Psoas muscle (tissue), 8 donors: ENCODE measurements around the gene CCDC92. TPM values are rescaled to one million over a fixed set of nuclear protein-coding genes. Genes with fewer than 3 reads are reported as not detected.
"Not testable (repeated sequence)": the region's sequence is repeated elsewhere in the genome, so short reads cannot be mapped to it uniquely, and the experiment has no call there.

Source experiments
- ATAC-seq, 4 donors: fragments of 200-7000 bp; cut with Tn5 transposase; one replicate each; pipeline ENCODE4 v1.9.1; 2020; ENCODE audit warnings: moderate library complexity in 3 of 4, mild to moderate bottlenecking in 2 of 4
- DNase-seq, 2 donors: peaks; one replicate each; pipeline ENCODE4 v3.0.0-alpha.2; 2020
- H3K27ac ChIP-seq: fragments of 200-600 bp; one replicate; pipeline ENCODE4 v1.8.0; 2022
- H3K27me3 ChIP-seq, 3 donors: fragments of 200-600 bp in 1 of 3; one replicate each; pipeline versions ENCODE4 v1.6.1 to v1.8.0; 2013 to 2022; ENCODE audit warnings: low read length in 2 of 3, mild to moderate bottlenecking in 2 of 3, moderate library complexity in 1 of 3; ENCODE audit not compliant: insufficient read depth in 3 of 3
- H3K36me3 ChIP-seq, 2 donors: fragments of 200-600 bp in 1 of 2; one replicate each; pipeline versions ENCODE4 v1.6.1 to v1.8.0; 2013 to 2022; ENCODE audit warnings: low read depth in 1 of 2, mild to moderate bottlenecking in 1 of 2, moderate library complexity in 1 of 2; ENCODE audit not compliant: insufficient read depth in 1 of 2
- H3K4me1 ChIP-seq: fragments of 200-600 bp; one replicate; pipeline ENCODE4 v1.8.0; 2022
- H3K4me3 ChIP-seq: fragments of 200-600 bp; one replicate; pipeline ENCODE4 v1.8.0; 2022; ENCODE audit warnings: mild to moderate bottlenecking
- H3K9me3 ChIP-seq: fragments of 200-600 bp; one replicate; pipeline ENCODE4 v1.8.0; 2022
- CTCF ChIP-seq: fragments of 200-600 bp; IDR thresholded peaks from one replicate; pipeline ENCODE4 v1.8.0; 2022; ENCODE audit warnings: antibody characterized with exemption
- WGBS, 3 donors: extraction: QIAGEN DNeasy Blood & Tissue Kit; methylation state at CpG; one replicate each; pipeline versions ENCODE4 v1.1.6 to v1.1.7; 2013; 5-methylcytosine and 5-hydroxymethylcytosine counted together
- intact Hi-C, 2 donors: fragments of 100-400 bp; cut with DNase I; formaldehyde crosslinking; loops; one replicate each; pipeline versions ENCODE4 v1.11.0 to v1.14.2; 2022
- polyA plus RNA-seq, 3 donors: library from polyadenylated mRNA; stranded (reverse); fragments of 200-250 nt; gene quantifications; one replicate each; pipeline ENCODE4 v1.2.3, GENCODE V29; 2013
- total RNA-seq, 4 donors: library from RNA; stranded (reverse); fragmentation: NEBNext Ultra II Directional in 2 of 4; extraction: Animal tissue kit (Norgen Biotek cat#: 25700) in 2 of 4; gene quantifications; one replicate each; pipeline versions ENCODE4 v1.2.1 to v1.2.4, GENCODE V29; 2021 to 2023
- donor health status: healthy with polysubstance abuse.
- donor health status: DM: no; HTN: no; CAD: no; lungs with moderate emphysema.
- donor health status: Bipolar disorder and iron deficiency.
- donor health status: healthy.
- donor health status: DM: yes; HTN: yes; CAD: no.
- donor health status: DM: no; HTN: no; CAD: no.
- donor health status: DM: no; HTN: no; CAD: no.
- donor health status: DM: yes; HTN: yes; CAD: no.

CCDC92 gene
- total and polyA plus RNA-seq, 7 donors, result 27.9 to 83.2 (median 41.1) TPM

- Histone ChIP-seq H3K4me1 (no peaks in the 10 kb centered on the region), H3K4me3 (no peak overlapping the region), H3K36me3 (peaks cover 4 to 14% of the 10 kb centered on the region in 2 donors), H3K27ac (no peak overlapping the region), H3K9me3 (no peaks in the 10 kb centered on the region), H3K27me3 (no peaks in the 10 kb centered on the region)
- TF ChIP-seq CTCF, result no peak
- ATAC-seq, result no peak
- WGBS, 3 donors, result 90 to 93% (median 91%) methylated on average over 11 of the region's 11 CpGs
- no peak for DNase-seq
- intact Hi-C loops, result no loop called here
These were observed 24.2 kb downstream of the CCDC92 start for GRCh38 chr12:123948401-123948795.

DNA sequence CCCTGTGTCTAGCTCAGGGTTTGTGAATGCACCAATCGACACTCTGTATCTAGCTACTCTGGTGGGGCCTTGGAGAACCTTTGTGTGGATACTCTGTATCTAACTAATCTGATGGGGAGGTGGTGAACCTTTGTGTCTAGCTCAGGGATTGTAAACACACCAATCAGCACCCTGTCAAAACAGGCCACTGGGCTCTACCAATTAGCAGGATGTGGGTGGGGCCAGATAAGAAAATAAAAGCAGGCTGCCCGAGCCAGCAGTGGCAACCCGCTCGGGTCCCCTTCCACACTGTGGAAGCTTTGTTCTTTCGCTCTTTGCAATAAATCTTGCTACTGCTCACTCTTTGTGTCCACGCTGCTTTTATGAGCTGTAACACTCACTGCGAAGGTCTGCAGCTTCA lies 25.1 kb downstream of the CCDC92 start:
- H3K4me1 ChIP-seq, H3K27me3 ChIP-seq, intact Hi-C loops, ATAC-seq, H3K4me3 ChIP-seq, DNase-seq, H3K27ac ChIP-seq, H3K9me3 ChIP-seq: not testable (repeated sequence)
- WGBS, 3 donors, result 86 to 94% (median 91%) methylated on average over 4 to 7 of the region's 7 CpGs
- H3K36me3 ChIP-seq, result peaks cover 4 to 21% of the 10 kb centered on the region in 2 donors

DNA sequence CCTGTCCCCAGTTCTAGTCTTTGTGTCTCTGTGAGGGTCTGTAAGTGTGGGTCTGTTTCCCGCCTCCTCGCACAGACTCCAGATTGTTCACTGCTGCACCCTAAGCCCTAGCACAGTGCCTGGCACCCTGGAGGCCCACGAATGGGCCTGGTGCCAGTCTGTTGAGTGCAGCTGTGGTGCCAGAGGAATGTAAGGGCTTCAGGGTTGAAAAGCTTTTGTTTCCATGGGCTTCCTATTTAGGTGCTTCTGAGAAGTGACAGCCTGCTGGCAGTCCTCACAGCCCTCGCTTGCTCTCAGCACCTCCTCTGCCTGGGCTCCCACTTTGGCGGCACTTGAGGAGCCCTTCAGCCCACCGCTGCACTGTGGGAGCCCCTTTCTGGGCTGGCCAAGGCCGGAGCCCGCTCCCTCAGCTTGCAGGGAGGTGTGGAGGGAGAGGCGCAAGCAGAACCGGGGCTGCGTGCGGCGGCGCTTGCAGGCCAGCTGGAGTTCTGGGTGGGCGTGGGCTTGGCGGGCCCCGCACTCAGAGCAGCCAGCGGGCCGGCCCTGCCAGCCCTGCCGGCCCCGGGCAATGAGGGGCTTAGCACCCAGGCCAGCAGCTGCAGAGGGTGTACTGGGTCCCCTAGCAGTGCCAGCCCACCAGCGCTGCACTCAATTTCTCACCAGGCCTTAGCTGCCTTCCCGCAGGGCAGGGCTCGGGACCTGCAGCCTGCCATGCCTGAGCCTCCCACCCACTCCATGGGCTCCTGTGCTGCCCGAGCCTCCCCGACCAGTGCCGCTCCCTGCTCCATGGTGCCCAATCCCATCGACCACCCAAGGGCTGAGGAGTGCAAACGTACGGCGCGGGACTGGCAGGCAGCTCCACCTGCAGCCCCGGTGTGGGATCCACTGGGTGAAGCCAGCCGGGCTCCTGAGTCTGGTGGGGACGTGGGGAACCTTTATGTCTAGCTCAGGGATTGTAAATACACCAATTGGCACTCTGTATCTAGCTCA lies 25.8 kb downstream of the CCDC92 start:
- H3K27me3 ChIP-seq, H3K9me3 ChIP-seq, H3K27ac ChIP-seq, intact Hi-C loops, H3K4me1 ChIP-seq, DNase-seq, ATAC-seq, H3K4me3 ChIP-seq: not testable (repeated sequence)
- H3K36me3 ChIP-seq, result peaks cover 4 to 28% of the 10 kb centered on the region in 2 donors
- WGBS, 3 donors, result 88 to 92% (median 89%) methylated on average over 26 to 34 of the region's 35 CpGs

DNA sequence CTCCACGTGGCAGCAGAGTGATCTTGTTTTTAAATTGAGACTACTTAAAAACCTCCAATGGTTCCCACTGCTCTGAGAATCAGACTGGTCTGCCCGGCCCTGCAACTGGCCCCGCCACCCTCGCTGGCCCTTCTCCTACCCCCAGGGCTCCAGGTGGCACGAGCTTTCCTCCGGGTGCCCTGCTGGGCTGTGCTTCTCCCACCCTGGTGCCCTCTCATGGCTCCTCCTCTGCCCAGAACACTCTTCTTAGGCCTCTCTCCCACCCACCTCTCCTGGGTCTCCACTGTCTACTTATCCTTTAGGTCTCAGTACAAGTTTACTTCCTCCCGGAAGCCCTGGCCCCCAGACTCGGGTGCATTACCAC lies 26.5 kb downstream of the CCDC92 start:
- Histone ChIP-seq H3K4me3 (no peak overlapping the region), H3K27me3 (no peaks in the 10 kb centered on the region), H3K9me3 (no peaks in the 10 kb centered on the region), H3K4me1 (no peaks in the 10 kb centered on the region), H3K36me3 (peaks cover 4 to 35% of the 10 kb centered on the region in 2 donors), H3K27ac (no peak overlapping the region)
- DNase-seq (no peak), ATAC-seq (no peak)
- intact Hi-C loops, result no loop called here
- no peak for TF ChIP-seq CTCF
- WGBS, 3 donors, result 76 to 92% (median 80%) methylated on average over 8 of the region's 8 CpGs

DNA sequence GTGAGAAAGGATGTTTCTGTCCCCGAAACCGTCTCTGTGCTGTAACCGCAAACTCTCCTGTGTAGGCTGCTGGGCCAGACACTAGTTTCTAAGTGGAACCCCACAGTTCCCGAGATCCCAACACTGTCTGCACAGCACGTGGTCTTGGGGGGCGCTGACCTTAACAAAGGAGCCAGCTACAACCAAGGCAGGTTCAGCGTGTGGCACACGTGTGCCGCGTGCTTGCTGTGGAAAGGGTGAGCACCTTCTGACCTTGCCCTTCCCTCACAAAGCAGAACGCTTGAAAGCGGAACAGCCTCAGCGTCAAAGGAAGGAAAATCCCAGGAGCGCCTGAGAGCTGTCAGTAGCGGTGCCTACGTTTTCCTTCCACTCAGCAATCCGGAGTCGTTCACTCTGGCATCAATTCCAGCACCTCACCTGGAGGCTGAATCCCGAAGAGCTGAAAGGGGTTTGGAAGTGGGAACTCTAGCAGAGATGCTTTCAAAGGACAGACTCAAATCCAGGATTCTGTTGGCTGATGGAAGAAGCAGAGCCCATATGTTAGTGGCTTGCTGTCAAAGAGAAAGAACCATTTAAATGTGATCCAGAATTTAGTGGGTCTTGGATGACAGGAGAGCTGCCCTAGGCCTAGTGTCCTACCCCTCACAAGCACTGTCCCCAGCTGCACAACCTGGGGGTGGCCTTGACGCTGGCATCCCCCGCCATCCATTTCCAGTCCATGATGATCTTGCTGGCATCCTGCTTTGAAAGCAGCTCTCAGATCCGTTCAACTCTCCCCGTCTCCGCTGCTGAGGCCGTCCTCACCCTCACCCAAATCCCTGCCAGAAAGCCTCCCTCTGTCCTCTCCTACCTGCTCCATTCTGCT lies 27.1 kb downstream of the CCDC92 start:
- H3K36me3 ChIP-seq, result peaks cover 4 to 39% of the 10 kb centered on the region in 2 donors
- ATAC-seq (no peak), DNase-seq (no peak)
- H3K9me3 ChIP-seq, result no peaks in the 10 kb centered on the region
- 83 to 87% (median 84%) methylated on average over 25 of the region's 25 CpGs for WGBS, 3 donors
- TF ChIP-seq CTCF, result no peak
- intact Hi-C loops, result no loop called here
- H3K4me1 ChIP-seq, result no peaks in the 10 kb centered on the region
- H3K27me3 ChIP-seq, result no peaks in the 10 kb centered on the region
- no peak overlapping the region for H3K4me3 ChIP-seq
- no peak overlapping the region for H3K27ac ChIP-seq
